ENCODE measurements around the gene SLC12A6.

GRCh38 chr15:34354286-34354685 is 16.7 kb upstream of the SLC12A6 start:
- no peak for TF ChIP-seq POLR2A (IDR thresholded peaks at IDR 0.05; ENCODE audit: low read length)
- no peak for TF ChIP-seq GATA1 (IDR thresholded peaks at IDR 0.05; ENCODE audit: low read depth, low read length)
